GM23248 (cell line): ENCODE data around the gene AAK1. TPM values are rescaled to one million over a fixed set of nuclear protein-coding genes. Genes with fewer than 3 reads are reported as not detected.
A peak's percentile ranks its signal among the peaks of the same experiment; 100 is the strongest.
"Not testable (repeated sequence)": the region's sequence is repeated elsewhere in the genome, so short reads cannot be mapped to it uniquely, and the experiment has no call there.

Experiments used
- DNase-seq: peaks from one replicate; pipeline ENCODE4 v3.0.0-alpha.2; 2015
- H2AFZ ChIP-seq: fragments of 200-600 bp; sonication (generic); 2 replicates; pipeline ENCODE4 v1.6.1; 2016; ENCODE audit warnings: antibody characterized with exemption
- H3F3A ChIP-seq: fragments of 200-600 bp; sonication (generic); 2 replicates; pipeline ENCODE4 v1.6.1; 2016; ENCODE audit warnings: mild to moderate bottlenecking, antibody characterized with exemption, mixed run types; ENCODE audit not compliant: insufficient read depth
- H3K27ac ChIP-seq: fragments of 200-600 bp; sonication (generic); 2 replicates; pipeline ENCODE4 v1.5.1; 2016; ENCODE audit warnings: mild to moderate bottlenecking
- H3K27me3 ChIP-seq: fragments of 200-600 bp; sonication (generic); replicated peaks from 2 replicates; pipeline ENCODE4 v1.6.1; 2016; ENCODE audit warnings: mild to moderate bottlenecking; ENCODE audit not compliant: insufficient read depth
- H3K36me3 ChIP-seq: fragments of 200-600 bp; sonication (generic); 2 replicates; pipeline ENCODE4 v1.6.1; 2016; ENCODE audit warnings: low read depth, mild to moderate bottlenecking
- H3K4me1 ChIP-seq: fragments of 200-600 bp; sonication (generic); 2 replicates; pipeline ENCODE4 v1.6.1; 2016; ENCODE audit warnings: mild to moderate bottlenecking; ENCODE audit not compliant: insufficient read depth
- H3K4me2 ChIP-seq: fragments of 200-600 bp; sonication (generic); one replicate; pipeline ENCODE4 v1.6.1; 2016; ENCODE audit warnings: mild to moderate bottlenecking; ENCODE audit not compliant: unreplicated experiment
- H3K4me3 ChIP-seq: fragments of 200-600 bp; sonication (generic); 2 replicates; pipeline ENCODE4 v1.5.1; 2016; ENCODE audit warnings: mild to moderate bottlenecking
- H3K79me2 ChIP-seq: fragments of 200-600 bp; sonication (generic); 2 replicates; pipeline ENCODE4 v1.6.1; 2016; ENCODE audit warnings: mild to moderate bottlenecking; ENCODE audit not compliant: insufficient read depth
- H3K9ac ChIP-seq: fragments of 200-600 bp; sonication (generic); 2 replicates; pipeline ENCODE4 v1.6.1; 2016; ENCODE audit warnings: mild to moderate bottlenecking
- H3K9me2 ChIP-seq: fragments of 200-600 bp; sonication (generic); 2 replicates; pipeline ENCODE4 v1.6.1; 2016; ENCODE audit warnings: mixed run types, mild to moderate bottlenecking, moderate library complexity; ENCODE audit not compliant: insufficient read depth
- H3K9me3 ChIP-seq: fragments of 200-600 bp; sonication (generic); one replicate; pipeline ENCODE4 v1.6.1; 2017; ENCODE audit warnings: low read depth
- H4K20me1 ChIP-seq: fragments of 200-600 bp; sonication (generic); 2 replicates; pipeline ENCODE4 v1.6.0; 2016; ENCODE audit not compliant: insufficient read depth
- EZH2 ChIP-seq: fragments of 200-600 bp; sonication (generic); IDR thresholded peaks from 2 replicates; pipeline ENCODE4 v1.6.1; 2018; ENCODE audit warnings: antibody characterized with exemption, mild to moderate bottlenecking; ENCODE audit not compliant: insufficient read depth, poor library complexity, severe bottlenecking
- EZH2phosphoT487 ChIP-seq: fragments of 200-600 bp; sonication (generic); IDR thresholded peaks from 2 replicates; pipeline ENCODE4 v1.6.1; 2018; ENCODE audit warnings: antibody characterized with exemption, moderate library complexity, mild to moderate bottlenecking, low read depth; ENCODE audit not compliant: insufficient read depth
- WGBS, 2 experiments: methylation state at CpG; one replicate each; pipeline ENCODE4 v1.1.6; 2015 to 2017; ENCODE audit warnings: low lambda C conversion rate in 2 of 2, low coverage in 1 of 2; ENCODE audit errors: missing lambda C conversion rate in 2 of 2; 5-methylcytosine and 5-hydroxymethylcytosine counted together
- in situ Hi-C: fragments of 300-500 bp; cut with MboI; formaldehyde crosslinking; loops from 2 replicates; pipeline ENCODE4 v1.15.0; 2020
- polyA plus RNA-seq: library from polyadenylated mRNA; unstranded; fragments of >200 nt; fragmentation: Nextera tagmentation; extraction: Ambion mirVana; gene quantifications from 2 replicates; pipeline ENCODE4 v1.2.1, GENCODE V29; 2016
- total RNA-seq: library from RNA; depleted of rRNA; stranded (reverse); fragments of >200 nt; shearing (Covaris generic); gene quantifications from 2 replicates; pipeline ENCODE4 v1.2.3, GENCODE V29; 2014

The AAK1 gene
- total and polyA plus RNA-seq, 2 experiments from 2014 or later, result 41.2 to 50.7 TPM

DNA sequence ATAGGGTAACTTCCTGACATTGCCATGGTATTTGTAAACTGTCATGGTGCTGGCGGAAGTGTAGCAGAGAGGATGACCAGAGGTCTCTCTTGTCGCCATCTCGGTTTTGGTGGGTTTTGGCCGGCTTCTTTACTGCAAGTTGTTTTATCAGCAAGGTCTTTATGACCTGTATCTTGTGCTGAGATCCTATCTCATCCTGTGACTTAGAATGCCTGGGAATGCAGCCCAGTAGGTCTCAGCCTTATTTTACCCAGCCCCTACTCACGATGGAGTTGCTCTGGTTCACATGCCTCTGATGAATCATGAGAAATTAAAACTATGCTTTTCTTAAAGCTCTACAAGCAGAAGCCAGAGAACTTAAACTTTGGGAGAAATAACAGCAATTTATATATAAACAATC lies 193.6 kb downstream of the AAK1 start:
- Histone ChIP-seq H3K36me3 (no peaks in the 10 kb centered on the region), H4K20me1 (no peaks in the 10 kb centered on the region), H3K9me3 (no peaks in the 10 kb centered on the region), H3K4me1 (no peaks in the 10 kb centered on the region), H3K4me3 (no peak overlapping the region), H3K79me2 (no peaks in the 10 kb centered on the region), H3F3A (no peaks in the 10 kb centered on the region), H2AFZ (no peak overlapping the region), H3K27me3 (no peaks in the 10 kb centered on the region), H3K9me2 (no peaks in the 10 kb centered on the region), H3K9ac (no peak overlapping the region), H3K27ac (no peak overlapping the region), H3K4me2 (no peak overlapping the region)
- TF ChIP-seq EZH2, result no peak
- no peak for TF ChIP-seq EZH2phosphoT487
- no peak for DNase-seq
- in situ Hi-C loops, result no loop called here
- 84 to 86% methylated on average over 5 of the region's 5 CpGs for WGBS, 2 experiments

DNA sequence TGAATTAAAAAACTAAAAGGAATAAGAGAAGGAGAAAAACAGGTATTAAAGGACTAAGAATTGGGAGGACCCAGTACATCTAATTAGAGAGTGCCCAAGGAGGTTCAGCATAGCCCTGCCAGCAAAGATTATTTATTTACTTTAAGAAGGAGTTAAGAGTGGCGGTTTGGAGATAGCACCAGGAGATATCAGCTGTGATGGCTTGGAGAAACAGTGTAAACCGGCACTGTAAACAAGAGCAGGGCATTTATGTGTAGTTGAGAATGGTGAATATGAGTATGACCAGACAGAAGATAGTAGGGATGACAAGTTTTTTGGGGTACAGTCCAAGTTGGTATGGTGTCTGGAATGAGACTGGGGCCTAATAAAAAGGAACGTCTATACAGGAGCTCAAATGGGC lies 199.9 kb downstream of the AAK1 start:
- H3F3A ChIP-seq, H3K4me2 ChIP-seq, in situ Hi-C loops, H3K9me2 ChIP-seq, H3K27ac ChIP-seq, H3K9me3 ChIP-seq, H3K27me3 ChIP-seq, H3K4me3 ChIP-seq, H4K20me1 ChIP-seq, H3K79me2 ChIP-seq, H3K4me1 ChIP-seq, H3K36me3 ChIP-seq, H3K9ac ChIP-seq, DNase-seq, H2AFZ ChIP-seq: not testable (repeated sequence)
- WGBS, 2 experiments, result 62 to 72% methylated on average over 3 of the region's 3 CpGs

DNA sequence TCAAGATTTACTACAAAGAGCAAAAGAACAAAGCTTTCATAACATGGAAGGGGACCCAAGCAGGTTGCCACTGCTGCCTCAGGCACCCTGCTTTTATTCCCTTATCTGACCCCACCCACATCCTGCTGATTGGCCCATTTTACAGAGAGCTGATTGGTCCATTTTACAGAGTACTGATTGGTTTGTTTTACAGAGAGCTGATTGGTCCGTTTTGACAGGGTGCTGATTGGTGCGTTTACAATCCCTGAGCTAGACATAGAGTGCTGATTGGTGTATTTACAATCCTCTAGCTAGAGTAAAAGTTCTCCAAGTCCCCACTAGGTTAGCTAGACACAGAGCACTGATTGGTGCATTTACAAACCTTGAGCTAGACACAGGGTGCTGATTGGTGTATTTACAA lies 204.0 kb downstream of the AAK1 start:
- H3K79me2 ChIP-seq, result peaks cover 24% of the 10 kb centered on the region

DNA sequence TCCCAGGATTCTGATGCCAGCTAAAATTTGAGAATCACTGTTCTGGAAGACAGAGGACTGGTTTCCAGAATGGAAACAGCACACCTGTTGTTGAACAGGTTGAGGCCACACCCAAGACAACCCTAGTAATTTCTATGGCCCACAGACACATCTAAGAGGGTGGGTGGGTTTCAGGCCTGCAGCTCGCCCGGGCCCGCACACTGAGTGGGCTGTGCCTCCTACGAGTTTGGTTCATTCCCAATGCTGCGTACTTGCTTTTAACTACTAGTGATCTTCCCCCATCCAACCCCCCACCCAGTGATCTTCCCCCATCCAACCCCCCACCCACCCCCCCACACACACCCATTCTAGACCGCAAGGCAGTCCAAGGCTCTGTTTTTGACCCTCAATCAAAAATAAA lies 205.0 kb downstream of the AAK1 start:
- in situ Hi-C loops, result no loop called here
- peaks cover 33% of the 10 kb centered on the region for H3K79me2 ChIP-seq
- H3K27me3 ChIP-seq, result no peaks in the 10 kb centered on the region
- H3K4me3 ChIP-seq, result no peak overlapping the region
- no peak overlapping the region for H3K9ac ChIP-seq
- TF ChIP-seq EZH2 (no peak), EZH2phosphoT487 (no peak)
- 0 out of 2 replicates have a peak overlapping the region, but pooled peaks have one; percentile 96 for H3K27ac ChIP-seq
- no peaks in the 10 kb centered on the region for H3K9me3 ChIP-seq
- no peak for DNase-seq
- H3K4me2 ChIP-seq, result no peak overlapping the region
- peaks cover 12% of the 10 kb centered on the region for H3K4me1 ChIP-seq
- H3K36me3 ChIP-seq, result no peaks in the 10 kb centered on the region
- no peak overlapping the region for H2AFZ ChIP-seq
- WGBS, 2 experiments, result 96% methylated on average over 4 to 6 of the region's 6 CpGs
- H3F3A ChIP-seq, result peaks cover 5% of the 10 kb centered on the region; the same call in 1 of the 2 replicates
- H4K20me1 ChIP-seq, result no peaks in the 10 kb centered on the region
- H3K9me2 ChIP-seq, result no peaks in the 10 kb centered on the region

More for the DNA sequence above, 204.0 kb downstream of the AAK1 start:
- H3K4me2 ChIP-seq, H3K9ac ChIP-seq, in situ Hi-C loops, H4K20me1 ChIP-seq, H3K27ac ChIP-seq, H3K27me3 ChIP-seq, DNase-seq, H3F3A ChIP-seq, H3K9me3 ChIP-seq, H3K36me3 ChIP-seq, H3K9me2 ChIP-seq, H3K4me3 ChIP-seq, H2AFZ ChIP-seq: not testable (repeated sequence)
- peaks cover 12% of the 10 kb centered on the region for H3K4me1 ChIP-seq
- WGBS, 2 experiments, result 96 to 97% methylated on average over 2 of the region's 2 CpGs

DNA sequence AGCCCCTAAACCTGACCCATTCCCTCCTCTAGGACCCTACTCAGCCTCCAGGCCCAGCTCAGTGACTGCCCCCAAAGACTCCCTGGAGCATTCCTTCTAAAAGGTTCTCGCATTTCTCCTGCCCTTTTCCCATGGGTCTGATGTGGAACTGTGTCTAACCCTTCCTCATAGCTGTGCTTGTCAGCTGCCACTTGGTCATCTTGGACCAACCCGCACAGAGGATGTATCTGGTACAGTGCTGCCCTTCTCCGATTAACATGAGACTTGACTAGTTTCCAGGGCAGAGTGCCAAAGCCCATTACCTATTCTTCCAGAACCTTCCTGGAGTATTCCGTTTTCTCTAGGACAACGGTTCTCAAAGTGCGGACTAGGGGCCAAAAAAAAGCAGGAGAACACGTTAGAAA lies 205.8 kb downstream of the AAK1 start:
- H3K4me1 ChIP-seq, result peaks cover 12% of the 10 kb centered on the region
- no peaks in the 10 kb centered on the region for H3K27me3 ChIP-seq
- H3K9ac ChIP-seq, result peak overlapping the region; percentile 88
- peaks cover 41% of the 10 kb centered on the region for H3K79me2 ChIP-seq
- no peaks in the 10 kb centered on the region for H3K9me3 ChIP-seq
- in situ Hi-C loops, result no loop called here
- TF ChIP-seq EZH2phosphoT487, result no peak
- no peak for TF ChIP-seq EZH2
- peak overlapping the region; percentile 96 for H2AFZ ChIP-seq
- H3K27ac ChIP-seq, result peak overlapping the region; percentile 96
- peak; percentile 62 for DNase-seq
- H3K36me3 ChIP-seq, result no peaks in the 10 kb centered on the region
- H3K9me2 ChIP-seq, result no peaks in the 10 kb centered on the region
- WGBS, 2 experiments, result 55 to 61% methylated on average over 7 of the region's 7 CpGs
- H3K4me3 ChIP-seq, result peak overlapping the region; percentile 86
- H4K20me1 ChIP-seq, result no peaks in the 10 kb centered on the region
- peak overlapping the region; percentile 86 for H3K4me2 ChIP-seq
- H3F3A ChIP-seq, result peaks cover 5% of the 10 kb centered on the region; the same call in 1 of the 2 replicates
